GM18502 (cell line): Measurements from ENCODE around the gene OR2A1.
"Not testable (repeated sequence)": the region's sequence is repeated elsewhere in the genome, so short reads cannot be mapped to it uniquely, and the experiment has no call there.

Experiments used
- ATAC-seq: cut with Tn5 transposase; IDR thresholded peaks from one replicate; pipeline ENCODE4 v1.9.1; 2021; ENCODE audit warnings: mild to moderate bottlenecking; ENCODE audit not compliant: unreplicated experiment, poor library complexity

OR2A1 gene, protein sequence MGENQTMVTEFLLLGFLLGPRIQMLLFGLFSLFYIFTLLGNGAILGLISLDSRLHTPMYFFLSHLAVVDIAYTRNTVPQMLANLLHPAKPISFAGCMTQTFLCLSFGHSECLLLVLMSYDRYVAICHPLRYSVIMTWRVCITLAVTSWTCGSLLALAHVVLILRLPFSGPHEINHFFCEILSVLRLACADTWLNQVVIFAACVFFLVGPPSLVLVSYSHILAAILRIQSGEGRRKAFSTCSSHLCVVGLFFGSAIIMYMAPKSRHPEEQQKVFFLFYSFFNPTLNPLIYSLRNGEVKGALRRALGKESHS

DNA sequence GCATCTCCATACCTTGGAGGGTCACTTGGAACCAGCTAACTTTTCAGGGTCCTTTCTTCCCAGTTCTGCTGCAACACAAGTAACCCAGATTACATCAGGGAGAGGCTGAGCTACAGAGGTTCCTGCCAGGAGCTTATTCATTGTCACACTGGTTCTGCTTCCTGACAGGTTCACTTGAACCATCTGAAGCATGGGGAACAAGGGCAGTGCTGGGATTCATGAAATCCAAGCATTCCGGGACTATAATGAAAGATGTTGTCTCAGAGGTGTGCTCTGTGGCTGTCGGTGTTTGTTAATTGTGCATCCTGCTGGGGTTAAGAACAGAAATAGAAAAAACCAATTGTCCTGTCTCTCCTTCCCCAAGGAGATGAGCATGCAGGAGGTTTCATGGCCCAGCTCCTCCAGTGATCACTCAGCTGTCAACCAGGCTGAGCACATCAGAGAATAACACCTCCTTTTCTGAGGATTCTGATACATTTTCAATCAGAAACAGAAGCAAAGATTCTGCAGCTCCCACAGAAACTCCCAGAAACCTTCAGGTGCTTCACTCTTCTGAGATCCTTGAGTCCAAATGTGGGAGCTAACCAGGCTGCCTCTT is at the start of gene OR2A1:
Gene OR2A1, plus strand, starts transcription at position 548 of the 598 bp plus-strand sequence. CDS start 5,706 bp downstream, outside the sequence.
- ATAC-seq, result not testable (repeated sequence)

DNA sequence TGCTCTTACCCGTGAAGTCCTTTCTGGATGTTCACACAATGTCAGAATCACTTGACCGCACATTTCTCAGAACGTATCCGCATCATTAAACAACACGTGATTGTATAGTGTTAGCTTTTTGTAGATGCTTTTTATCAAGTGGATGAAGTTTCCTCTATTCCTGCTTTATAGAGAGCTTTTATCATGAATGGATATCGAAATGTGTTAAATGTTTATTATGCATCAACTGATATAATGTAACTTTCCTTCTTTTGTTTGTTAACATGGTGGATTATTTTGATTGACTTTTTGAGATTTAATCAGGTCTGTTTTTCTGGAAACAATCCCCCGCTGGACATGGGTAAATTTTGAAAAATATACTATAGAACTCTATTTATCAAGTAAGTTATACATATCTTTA is 47.5 kb upstream of the OR2A1 start, which contains the start of gene OR2A7:
Gene OR2A7, minus strand, starts transcription at position 101 of the 400 bp plus-strand sequence. CDS start 5,164 bp downstream, outside the sequence.
- not testable (repeated sequence) for ATAC-seq

DNA sequence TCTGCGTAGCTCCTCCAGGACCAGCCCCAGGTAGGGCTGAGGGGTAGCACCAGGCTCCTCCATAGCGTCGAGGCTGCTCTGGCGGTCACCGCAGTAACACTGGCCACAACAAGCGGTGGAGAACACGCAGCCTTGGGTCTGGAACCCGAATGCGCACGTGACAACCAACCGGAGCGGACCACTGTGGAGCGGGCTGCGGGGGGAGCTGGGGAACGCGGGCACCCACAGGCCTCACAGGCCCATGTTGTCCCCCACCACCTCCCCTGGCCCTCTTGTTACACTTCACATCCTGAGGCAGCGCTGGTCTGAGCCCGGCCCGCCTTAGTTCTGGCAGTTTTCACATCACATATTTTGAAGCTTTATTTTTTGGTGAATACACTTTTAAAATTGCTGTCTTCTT is 43.0 kb upstream of the OR2A1 start, which contains the start of gene CTAGE8:
Gene CTAGE8, minus strand, starts transcription at position 101 of the 400 bp plus-strand sequence. Its CDS starts 38 bp downstream, at position 63.
- ATAC-seq, result not testable (repeated sequence)

DNA sequence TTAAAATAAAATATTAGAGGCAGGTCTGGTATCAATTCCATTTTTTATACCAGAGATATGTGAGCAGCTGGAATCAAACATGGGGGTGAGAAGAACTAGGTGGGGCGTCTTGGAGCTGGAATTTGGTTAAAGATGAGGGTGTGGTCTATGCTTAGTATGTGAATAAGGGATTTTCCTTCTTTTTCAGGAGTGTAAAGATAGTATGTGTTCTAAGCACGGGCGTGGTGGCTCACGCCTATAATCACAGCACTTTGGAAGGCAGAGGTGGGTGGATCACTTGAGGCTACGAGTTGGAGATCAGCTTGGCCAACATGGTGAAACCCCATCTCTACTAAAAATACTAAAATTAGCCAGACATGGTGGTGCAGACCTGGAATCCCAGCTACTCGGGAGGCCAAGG is 36.9 kb upstream of the OR2A1 start:
- not testable (repeated sequence) for ATAC-seq

DNA sequence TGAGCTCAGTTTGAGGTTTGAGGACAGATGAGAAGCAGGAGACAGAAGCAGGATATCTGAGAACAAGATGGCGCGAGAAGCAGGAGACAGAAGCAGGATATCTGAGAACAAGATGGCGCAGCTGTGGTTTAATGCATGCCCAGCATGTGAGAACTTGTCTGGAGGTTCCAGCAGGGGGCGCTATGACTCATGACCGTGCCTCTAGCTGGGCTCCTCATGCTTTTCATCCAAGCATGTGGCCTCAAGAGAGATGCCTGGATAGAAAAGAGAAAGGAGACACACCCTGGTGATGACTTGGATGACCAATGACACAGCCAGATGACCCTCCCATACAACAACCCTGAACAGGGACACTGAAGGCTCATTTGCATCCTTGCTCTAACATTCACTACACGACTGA is 32.2 kb upstream of the OR2A1 start:
- ATAC-seq, result peak; percentile 49

DNA sequence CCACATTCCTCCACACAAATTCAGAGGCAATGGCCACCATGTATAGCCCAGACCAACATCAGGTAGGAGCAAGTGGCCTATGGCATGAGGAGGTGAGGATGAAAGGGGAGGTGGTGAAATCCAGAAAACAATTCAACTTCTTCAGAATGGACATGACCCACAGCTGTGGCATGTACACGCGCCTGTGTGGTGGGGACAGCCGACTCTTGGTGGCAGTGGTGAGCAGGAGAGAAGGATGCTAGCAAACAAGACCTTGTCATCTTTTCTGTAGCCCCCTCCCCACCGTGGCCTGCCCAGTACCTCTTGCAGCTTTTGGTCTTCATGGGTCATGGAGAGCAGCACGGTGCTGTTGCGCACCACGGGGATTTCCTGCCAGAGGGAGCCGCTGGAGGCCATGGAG is 30.2 kb upstream of the OR2A1 start:
- not testable (repeated sequence) for ATAC-seq

DNA sequence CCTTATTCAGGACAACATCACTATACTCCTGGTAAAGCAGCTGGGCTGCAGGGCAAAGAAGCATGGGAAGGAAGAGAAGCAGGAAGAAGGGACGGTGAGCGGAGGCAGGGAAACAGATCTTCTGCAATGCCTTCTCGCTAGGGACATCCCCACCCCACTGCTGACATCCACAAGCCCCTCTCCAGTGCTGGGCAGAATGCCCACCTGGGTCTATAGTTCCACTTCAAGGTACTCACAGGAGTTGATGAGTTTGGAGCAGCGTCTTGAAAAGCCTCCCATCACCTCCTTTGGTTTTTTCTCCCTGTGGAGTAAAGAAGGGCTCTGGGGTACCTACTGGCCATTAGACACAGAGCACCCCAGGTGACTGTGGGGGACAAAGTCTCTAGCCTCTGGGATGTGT is 29.7 kb upstream of the OR2A1 start:
- not testable (repeated sequence) for ATAC-seq

DNA sequence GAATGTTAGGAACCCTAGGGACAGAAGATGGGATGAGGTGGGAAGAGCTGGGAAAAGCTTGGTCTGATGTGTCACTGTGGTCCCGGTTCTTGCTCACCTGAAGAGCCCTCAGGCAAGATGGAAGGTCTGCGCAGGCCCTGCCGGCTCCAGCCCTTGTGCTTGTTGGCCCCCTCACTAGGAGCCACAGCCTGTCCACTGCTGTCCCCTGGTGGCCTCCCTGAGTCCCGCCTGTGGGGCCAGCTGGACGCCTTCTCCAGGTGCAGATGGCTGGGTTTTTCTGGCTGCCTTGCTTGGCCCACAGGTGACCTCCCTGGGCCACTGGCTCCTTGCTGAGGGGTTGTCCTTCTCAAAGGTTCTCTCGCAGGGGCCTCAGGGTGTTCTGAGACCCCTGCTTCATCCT is 28.5 kb upstream of the OR2A1 start:
- not testable (repeated sequence) for ATAC-seq

DNA sequence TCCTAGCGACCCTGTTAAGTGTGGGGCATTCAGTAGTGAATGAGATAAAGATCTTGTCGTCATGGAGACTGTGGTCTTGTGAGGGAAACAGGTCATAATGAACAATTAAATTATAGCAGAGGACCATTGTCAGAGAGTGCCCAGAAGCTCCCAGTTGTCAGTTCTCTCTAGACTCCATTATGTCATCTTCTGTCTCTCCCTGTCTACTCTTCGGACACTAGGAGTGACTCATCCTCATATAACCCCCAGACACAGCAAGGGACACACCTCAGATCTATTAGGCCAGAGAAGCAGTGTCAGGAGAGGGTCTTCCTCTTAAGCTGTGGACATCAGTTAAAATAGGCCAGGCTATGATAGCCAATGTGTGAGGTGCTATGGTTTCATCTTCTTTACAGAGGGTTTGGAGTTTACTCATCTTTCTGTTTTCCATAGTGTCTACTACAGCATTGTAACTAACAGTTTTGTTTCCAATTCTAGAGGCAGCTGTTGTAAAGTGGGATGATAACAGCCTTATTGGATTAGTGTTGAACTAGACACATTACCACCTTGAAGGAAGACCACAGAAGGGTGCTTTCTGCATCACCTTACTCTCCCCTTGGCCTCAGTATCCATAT is 24.9 kb upstream of the OR2A1 start:
- ATAC-seq, result not testable (repeated sequence)

DNA sequence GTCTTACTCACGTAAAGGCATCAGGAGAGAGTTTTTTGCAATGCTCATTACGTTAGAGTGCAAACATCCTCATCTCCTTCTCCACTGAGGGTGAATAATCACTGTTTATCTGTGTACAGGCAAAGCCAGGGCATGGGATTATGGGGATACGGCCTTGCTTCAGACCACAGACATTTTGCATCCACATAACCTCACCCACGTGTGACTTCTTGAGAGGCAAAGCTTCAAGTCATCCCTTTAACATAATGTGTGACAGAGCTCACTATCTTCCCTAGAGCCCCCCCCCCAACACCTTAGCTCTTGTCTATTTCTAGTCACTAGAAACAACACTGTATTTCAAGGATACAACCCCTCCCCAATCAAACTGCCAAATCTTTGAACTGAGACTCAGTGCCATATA is 20.6 kb upstream of the OR2A1 start:
- not testable (repeated sequence) for ATAC-seq

DNA sequence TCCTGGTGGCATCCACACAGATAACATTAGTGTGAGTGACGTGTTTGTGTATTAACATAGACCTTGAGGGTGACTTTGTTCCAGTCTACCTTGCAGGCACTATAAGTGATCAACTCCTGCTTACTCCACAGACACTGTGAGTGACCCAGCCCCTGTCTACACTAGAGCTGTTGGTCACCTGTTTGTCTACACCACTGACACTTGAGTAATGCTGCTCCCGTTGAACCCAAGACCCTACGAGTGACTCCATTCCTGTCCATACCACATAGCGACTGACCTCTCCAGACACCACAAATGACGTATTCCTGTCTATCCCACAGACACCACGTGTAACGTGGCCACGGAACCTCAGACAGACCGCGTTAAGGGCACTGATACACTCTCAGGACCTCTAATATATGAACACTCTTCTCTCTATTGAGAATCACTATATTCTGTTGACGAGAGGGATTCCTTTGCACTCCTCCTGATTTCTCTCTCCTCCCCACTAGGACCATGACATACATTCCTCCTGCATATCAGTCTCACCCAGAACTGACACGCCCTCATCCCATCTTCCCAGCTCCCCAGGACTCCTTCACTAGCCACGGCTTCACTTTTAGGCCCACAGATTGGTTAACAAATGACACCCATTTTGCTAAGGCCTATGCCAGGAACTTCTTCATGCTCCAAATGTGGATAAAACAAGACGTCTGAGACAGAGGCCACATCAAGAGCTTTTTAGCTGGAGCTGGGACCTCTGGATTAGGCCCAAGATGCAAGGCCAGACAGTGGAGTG is 19.6 kb upstream of the OR2A1 start:
- not testable (repeated sequence) for ATAC-seq

DNA sequence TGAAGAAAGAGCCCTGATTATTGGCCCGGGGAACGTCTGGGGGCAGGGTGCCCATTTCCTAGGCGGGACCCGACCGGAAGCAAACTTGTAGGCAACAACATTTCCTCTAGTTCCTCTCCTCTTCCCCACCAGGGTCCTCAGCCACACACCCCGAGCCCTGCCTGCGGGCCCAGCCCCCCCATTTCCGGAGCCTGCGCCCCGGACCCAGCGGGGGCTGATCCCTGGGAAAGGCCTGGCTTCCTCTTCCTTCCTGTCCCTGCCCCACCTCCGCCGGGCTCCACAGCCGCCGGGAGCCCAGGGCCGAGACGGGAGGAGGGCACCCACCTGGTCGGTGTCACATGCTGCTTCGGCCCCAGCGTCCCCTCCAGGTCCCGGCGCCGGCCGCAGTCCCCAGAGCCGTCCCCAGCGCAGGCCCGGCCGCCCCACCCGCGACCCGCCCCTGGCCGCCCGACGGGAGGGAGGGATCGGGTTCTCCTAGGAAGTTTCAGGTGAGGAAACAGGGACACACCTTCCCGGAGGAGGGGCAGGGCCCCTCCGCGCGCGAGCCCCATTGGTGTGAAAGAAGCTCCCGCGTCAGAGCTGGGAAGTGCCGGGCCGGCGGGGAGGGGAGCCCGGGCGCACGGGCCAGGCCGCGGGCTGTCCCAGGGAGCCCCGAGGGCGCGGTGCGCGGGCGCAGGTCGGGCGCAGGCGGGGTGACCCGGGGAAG is 18.3 kb upstream of the OR2A1 start:
- peak; percentile 82 for ATAC-seq

DNA sequence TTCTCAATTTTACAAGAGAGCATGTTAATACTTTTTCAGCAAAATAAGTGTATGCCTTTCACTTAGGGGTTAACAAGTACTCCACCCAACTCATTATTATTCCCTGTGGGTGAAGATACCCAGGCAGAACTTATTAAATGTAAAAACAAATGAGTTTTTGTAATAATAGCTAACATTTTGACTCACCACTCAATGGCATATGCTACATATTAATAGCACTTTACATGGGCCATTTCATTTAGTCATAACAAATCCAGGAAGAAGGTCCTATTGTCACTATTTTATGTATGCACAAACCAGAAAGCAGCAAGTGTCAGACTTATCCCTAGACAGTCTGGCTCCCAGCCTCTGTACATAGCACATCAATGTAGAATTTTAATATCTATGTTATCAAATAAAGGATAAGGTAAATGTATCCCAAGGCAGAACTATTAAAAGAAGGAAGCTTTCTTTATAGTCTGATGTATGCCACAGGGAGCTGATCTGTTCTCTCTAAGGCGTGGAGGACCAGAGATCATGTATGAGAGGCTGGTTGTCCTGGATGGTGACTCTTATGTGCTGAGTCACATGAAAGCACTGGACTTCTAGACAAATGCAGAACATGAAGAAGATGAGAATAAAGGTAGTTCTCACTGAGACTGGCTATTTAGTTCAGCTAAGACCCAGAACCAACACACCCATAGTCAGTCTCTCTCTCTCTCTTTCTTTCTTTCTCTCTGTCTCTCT is 9.5 kb upstream of the OR2A1 start:
- ATAC-seq, result not testable (repeated sequence)

DNA sequence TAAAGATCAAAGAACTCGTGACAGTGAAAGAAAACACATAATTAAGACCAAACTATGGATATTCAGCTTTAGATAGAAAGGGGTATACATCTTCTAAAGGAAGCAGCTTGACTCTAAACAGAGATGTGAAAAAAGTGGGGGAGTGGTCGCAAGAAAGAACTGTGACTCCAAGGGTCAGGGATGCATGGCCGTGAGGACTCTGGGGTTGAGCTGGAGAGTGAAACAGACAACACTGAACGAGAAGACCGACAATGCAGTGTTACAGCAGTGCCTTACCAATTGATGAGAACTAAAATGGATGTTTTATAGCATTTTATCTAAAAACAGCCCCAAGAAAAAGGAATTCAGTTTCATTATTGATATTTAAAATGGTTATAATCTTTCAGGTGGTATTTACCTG is 8.6 kb upstream of the OR2A1 start:
- not testable (repeated sequence) for ATAC-seq

DNA sequence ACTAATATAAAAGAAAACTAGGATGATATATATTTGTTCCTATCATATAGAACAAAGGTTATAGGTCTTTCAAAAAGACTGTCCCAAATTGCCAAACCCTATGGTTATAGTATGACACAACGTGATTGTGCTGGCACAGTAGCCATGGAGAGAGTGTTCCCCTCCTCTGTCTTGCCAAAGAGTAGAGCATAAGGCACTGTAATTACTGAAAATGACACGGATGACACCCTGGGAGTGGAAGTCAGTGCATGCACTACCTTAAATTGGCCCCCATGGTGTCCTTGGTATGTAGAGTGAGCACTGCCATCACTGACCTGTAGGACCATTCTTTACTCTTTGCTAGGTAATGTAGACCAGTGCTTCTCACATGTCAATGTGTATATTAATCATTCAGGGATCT is 7.1 kb upstream of the OR2A1 start:
- not testable (repeated sequence) for ATAC-seq

DNA sequence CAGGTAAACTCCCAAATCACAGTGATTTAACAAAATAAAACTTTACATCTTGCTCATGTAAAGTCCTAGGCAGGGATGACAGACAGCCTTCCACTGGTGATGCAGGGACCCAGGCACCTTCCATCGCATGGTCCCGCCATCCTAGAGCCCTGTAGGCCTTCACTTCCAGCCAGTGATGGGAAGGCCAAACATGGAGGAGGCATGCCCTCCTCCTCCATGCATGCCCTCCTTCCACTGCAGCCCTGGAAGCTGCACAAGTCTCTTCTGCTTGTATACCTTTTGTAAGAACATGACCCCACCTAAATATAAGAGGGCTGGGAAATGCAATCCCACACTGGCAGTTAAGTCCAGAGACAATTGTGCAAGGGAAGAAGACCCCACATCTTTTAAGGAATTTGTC is 2.5 kb upstream of the OR2A1 start:
- ATAC-seq, result not testable (repeated sequence)

DNA sequence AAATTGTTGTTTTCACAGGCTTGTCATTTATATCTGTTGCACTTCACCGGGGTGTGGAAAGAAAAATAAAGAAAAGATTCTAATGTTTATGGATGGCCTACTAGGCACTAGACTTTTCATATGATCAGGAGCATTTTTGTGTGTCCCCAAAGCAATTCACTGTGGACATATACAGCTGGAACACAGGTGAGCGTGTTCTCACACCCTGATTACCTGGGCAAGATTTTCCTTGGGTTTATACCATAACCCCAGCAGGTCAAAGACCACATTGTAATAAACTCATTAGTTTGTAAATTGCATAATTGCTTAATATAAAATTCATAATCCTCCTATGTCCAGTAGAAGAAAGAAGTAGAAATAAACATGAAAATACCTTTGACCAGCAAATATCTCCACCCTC is 1.0 kb upstream of the OR2A1 start:
- ATAC-seq, result not testable (repeated sequence)

DNA sequence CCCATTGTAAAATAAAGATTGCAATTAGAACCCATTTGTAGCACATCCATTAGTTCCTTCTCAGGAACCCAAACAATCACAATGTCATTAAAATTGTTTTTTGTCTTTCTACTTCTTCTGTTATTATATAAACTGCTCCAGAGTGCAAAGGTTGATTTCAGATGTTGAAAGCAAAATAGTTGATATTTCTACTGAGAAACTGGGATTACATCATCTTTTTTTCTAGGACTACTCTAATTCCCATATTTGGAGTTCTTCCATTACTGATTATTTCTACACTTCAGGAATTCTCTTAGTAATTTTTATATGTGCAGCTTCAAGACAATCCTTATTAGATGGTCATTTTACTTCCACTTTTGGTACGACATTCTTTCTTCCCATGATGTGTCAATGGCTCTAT is 5.3 kb downstream of the OR2A1 start:
- not testable (repeated sequence) for ATAC-seq

DNA sequence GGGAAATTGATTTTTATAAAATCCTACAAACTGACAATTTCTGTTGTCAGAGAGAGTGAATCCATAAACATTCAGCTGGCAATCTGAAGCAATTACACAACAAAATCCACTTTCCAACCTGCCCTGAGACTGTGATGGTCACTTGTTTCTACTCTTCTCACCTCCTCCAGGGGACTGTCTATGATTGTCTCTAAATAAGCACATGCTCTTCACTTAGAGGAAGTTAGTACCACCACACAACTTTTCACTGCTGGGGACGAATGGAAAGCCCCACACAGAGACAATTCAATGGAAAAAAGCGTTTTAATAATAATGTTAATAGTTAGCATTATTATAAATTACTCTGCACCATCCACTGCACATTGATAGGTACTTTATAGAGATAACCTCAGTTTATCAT is 7.3 kb downstream of the OR2A1 start:
- not testable (repeated sequence) for ATAC-seq
